Common myeloid progenitor, CD34-positive (primary cell): ENCODE data around the gene CLEC9A.

Experiments
- CTCF ChIA-PET: fragments of 350-600 bp; sonication (Branson Sonifier 250); formaldehyde crosslinking; loops from one replicate; lab custom pipeline; 2021; ENCODE audit warnings: antibody characterized with exemption; lab: Charles Lee
- POLR2A ChIA-PET: fragments of 350-600 bp; sonication (Branson Sonifier 250); formaldehyde crosslinking; loops from one replicate; lab custom pipeline; 2021; ENCODE audit warnings: antibody characterized with exemption; lab: Charles Lee
- DNase-seq, 3 donors: peaks; one replicate each; pipeline versions ENCODE4 v3.0.0 to v3.0.0-alpha.2; 2013
- H3K27ac ChIP-seq, 2 experiments: 1 replicate in 1 of 2; 2 replicates in 1 of 2; pipeline ENCODE4 v1.7.0; 2013; ENCODE audit warnings: inconsistent platforms in 2 of 2, low read length in 2 of 2, mild to moderate bottlenecking in 2 of 2, low read depth in 1 of 2, moderate library complexity in 1 of 2; ENCODE audit not compliant: severe bottlenecking in 2 of 2, insufficient read depth in 1 of 2, poor library complexity in 1 of 2
- H3K27me3 ChIP-seq, 5 experiments: replicated peaks in 2 of 5; 1 replicate in 3 of 5; 2 replicates in 2 of 5; pipeline versions ENCODE4 v1.6.1 to v1.7.0; 2013; ENCODE audit warnings: low read length in 4 of 5, mild to moderate bottlenecking in 2 of 5, moderate library complexity in 2 of 5, inconsistent platforms in 1 of 5; ENCODE audit not compliant: insufficient read depth in 5 of 5, control insufficient read depth in 4 of 5
- H3K36me3 ChIP-seq, 4 experiments: 1 replicate in 2 of 4; 2 replicates in 2 of 4; pipeline versions ENCODE4 v1.6.1 to v1.7.0; 2013; ENCODE audit warnings: low read length in 3 of 4, control low read depth in 1 of 4, mild to moderate bottlenecking in 1 of 4; ENCODE audit not compliant: control insufficient read depth in 4 of 4, insufficient read depth in 4 of 4
- H3K4me1 ChIP-seq, 4 experiments: 1 replicate in 3 of 4; 2 replicates in 1 of 4; pipeline versions ENCODE4 v1.6.1 to v1.7.1; 2013; ENCODE audit warnings: low read length in 3 of 4, mild to moderate bottlenecking in 3 of 4, control low read depth in 1 of 4, inconsistent platforms in 1 of 4, moderate library complexity in 1 of 4; ENCODE audit not compliant: control insufficient read depth in 4 of 4, insufficient read depth in 4 of 4; ENCODE audit errors: control extremely low read depth in 1 of 4
- H3K4me3 ChIP-seq, 7 experiments: 1 replicate in 4 of 7; 2 replicates in 3 of 7; pipeline versions ENCODE4 v1.5.1 to v1.7.0; 2013; ENCODE audit warnings: mild to moderate bottlenecking in 7 of 7, low read length in 6 of 7, moderate library complexity in 6 of 7, inconsistent platforms in 2 of 7, low read depth in 2 of 7, control low read depth in 1 of 7; ENCODE audit not compliant: insufficient read depth in 4 of 7, control insufficient read depth in 1 of 7; ENCODE audit errors: extremely low read depth in 1 of 7
- H3K9me3 ChIP-seq, 5 experiments: 1 replicate in 4 of 5; 2 replicates in 1 of 5; pipeline versions ENCODE4 v1.6.1 to v1.7.1; 2013; ENCODE audit warnings: low read length in 4 of 5, mild to moderate bottlenecking in 2 of 5, inconsistent platforms in 1 of 5, low read depth in 1 of 5, moderate library complexity in 1 of 5; ENCODE audit not compliant: control insufficient read depth in 4 of 5, insufficient read depth in 2 of 5; ENCODE audit errors: control extremely low read depth in 1 of 5
- WGBS: methylation state at CpG from one replicate; pipeline ENCODE4 v1.1.5; 2013; ENCODE audit not compliant: insufficient coverage; 5-methylcytosine and 5-hydroxymethylcytosine counted together

Gene CLEC9A

DNA sequence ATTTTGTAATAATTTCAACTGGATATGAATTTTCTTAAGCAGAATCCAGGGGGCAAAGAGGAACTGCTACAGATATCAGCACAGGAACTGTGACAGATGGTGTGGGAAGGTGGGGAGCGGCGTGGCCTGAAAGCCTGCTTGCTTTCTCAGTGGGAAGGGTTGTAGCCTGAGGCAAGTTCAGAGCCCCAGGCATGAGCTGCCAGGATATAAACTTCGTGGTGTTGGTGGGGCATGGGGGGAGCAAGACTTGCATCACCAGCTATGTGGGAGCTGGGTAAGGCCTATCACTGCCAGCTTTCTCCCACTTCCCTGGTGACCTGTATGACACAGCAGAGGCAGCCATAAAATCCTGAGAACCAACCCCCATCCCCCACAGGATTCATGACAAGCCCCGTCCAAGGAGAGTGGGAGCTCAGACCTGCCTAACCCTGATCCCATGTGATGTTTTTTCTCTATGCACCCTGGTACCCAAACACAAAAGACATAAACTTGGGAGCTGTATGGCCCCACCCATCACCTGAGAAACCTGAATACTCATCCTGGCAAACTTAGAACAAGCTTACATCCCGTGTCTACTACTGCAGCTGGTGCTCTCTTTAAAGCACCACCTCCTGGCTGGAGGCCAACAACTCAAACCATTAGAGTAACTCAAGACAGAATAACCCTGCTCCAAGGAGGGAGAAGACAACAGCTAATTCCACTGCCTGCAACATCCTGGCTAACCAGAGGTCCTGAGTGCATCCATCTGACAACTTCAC is 51.8 kb downstream of the CLEC9A start:
- Histone ChIP-seq H3K9me3 (peaks cover 0 to 9% (median 4%) of the 10 kb centered on the region in 5 experiments), H3K27me3 (no peaks in the 10 kb centered on the region), H3K4me1 (peaks cover 0 to 15% (median 12%) of the 10 kb centered on the region in 4 experiments), H3K27ac (peak overlapping the region in 1 of 2 experiments; percentile 22), H3K36me3 (no peaks in the 10 kb centered on the region), H3K4me3 (no peak overlapping the region)
- peak in 2 of 3 donors; percentile 71 to 78 for DNase-seq
- POLR2A ChIA-PET = interaction anchor here (0.6 kb wide), 1 partner anchor 18 kb away, joined by 9 read pairs; no protein-coding TSS in a partner anchor
- CTCF ChIA-PET = interaction anchor here (0.8 to 2.4 kb wide), 4 partner anchors 9 to 48 kb away, joined by 3 to 14 read pairs (median 4); no protein-coding TSS in a partner anchor
- 14% methylated on average over 5 of the region's 5 CpGs for WGBS

GRCh38 chr12:10084733-10085132 is 54.3 kb downstream of the CLEC9A start:
- CTCF ChIA-PET = interaction anchor here (0.7 to 2.0 kb wide), 3 partner anchors 16 to 114 kb away, joined by 3 to 5 read pairs (median 3); no protein-coding TSS in a partner anchor
- Histone ChIP-seq H3K4me1 (peaks cover 0 to 15% (median 12%) of the 10 kb centered on the region in 4 experiments), H3K27ac (no peak overlapping the region), H3K27me3 (no peaks in the 10 kb centered on the region), H3K9me3 (peaks cover 0 to 9% (median 4%) of the 10 kb centered on the region in 5 experiments), H3K36me3 (no peaks in the 10 kb centered on the region), H3K4me3 (no peak overlapping the region)
- DNase-seq = no peak
- POLR2A ChIA-PET = no interaction called here
- WGBS = no CpG with 5 or more reads among the region's 6 CpGs

DNA sequence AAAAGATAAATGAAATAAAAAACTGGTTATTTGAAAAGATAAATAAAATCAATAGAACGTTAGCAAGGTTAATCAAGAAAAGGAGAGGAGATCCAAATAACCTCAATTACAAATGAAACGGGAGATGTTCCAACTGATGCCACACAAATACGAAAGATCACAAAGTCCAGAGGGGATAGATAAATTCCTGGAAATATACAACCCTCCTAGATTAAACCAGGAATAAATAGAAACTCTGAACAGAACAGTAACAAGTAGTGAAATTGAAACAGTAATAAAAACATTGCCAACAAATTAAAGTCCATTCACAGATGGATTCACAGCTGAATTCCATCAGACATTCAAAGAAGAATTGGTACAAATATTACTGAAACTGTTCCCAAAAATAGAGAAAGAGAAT is 55.9 kb downstream of the CLEC9A start:
- ChIA-PET CTCF (no interaction called here), POLR2A (interaction anchor here (0.7 kb wide), 1 partner anchor 324 kb away, joined by 3 read pairs; no protein-coding TSS in a partner anchor)
- no peak for DNase-seq
- Histone ChIP-seq H3K4me1 (peaks cover 0 to 15% (median 12%) of the 10 kb centered on the region in 4 experiments), H3K27ac (no peak overlapping the region), H3K4me3 (no peak overlapping the region), H3K27me3 (no peaks in the 10 kb centered on the region), H3K36me3 (no peaks in the 10 kb centered on the region), H3K9me3 (peaks cover 0 to 9% (median 3%) of the 10 kb centered on the region in 5 experiments)
- no CpG with 5 or more reads among the region's 3 CpGs for WGBS

DNA sequence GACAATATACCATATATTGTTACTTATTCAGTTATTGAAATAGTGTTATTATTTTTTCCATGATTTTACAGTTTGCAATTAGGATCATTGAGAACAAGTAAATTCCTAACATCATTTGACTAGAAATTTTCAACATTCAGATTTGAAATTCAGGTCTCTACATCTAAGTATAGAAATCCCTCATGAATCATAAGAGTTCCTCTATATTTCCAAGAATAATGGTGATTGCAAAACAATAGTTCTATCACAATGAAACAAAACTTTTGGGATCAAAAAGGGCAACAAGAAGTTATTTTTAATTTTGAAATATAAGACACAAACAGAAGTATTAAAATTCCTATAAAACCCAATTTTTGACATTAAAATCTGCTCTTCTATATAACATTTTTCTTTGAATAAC is 57.5 kb downstream of the CLEC9A start:
- no peak overlapping the region for H3K27ac ChIP-seq
- H3K27me3 ChIP-seq = no peaks in the 10 kb centered on the region
- H3K4me3 ChIP-seq = no peak overlapping the region
- POLR2A ChIA-PET = no interaction called here
- no peaks in the 10 kb centered on the region for H3K4me1 ChIP-seq
- no peaks in the 10 kb centered on the region for H3K36me3 ChIP-seq
- peaks cover 0 to 9% (median 3%) of the 10 kb centered on the region in 5 experiments for H3K9me3 ChIP-seq
- no peak for DNase-seq
- CTCF ChIA-PET = no interaction called here

DNA sequence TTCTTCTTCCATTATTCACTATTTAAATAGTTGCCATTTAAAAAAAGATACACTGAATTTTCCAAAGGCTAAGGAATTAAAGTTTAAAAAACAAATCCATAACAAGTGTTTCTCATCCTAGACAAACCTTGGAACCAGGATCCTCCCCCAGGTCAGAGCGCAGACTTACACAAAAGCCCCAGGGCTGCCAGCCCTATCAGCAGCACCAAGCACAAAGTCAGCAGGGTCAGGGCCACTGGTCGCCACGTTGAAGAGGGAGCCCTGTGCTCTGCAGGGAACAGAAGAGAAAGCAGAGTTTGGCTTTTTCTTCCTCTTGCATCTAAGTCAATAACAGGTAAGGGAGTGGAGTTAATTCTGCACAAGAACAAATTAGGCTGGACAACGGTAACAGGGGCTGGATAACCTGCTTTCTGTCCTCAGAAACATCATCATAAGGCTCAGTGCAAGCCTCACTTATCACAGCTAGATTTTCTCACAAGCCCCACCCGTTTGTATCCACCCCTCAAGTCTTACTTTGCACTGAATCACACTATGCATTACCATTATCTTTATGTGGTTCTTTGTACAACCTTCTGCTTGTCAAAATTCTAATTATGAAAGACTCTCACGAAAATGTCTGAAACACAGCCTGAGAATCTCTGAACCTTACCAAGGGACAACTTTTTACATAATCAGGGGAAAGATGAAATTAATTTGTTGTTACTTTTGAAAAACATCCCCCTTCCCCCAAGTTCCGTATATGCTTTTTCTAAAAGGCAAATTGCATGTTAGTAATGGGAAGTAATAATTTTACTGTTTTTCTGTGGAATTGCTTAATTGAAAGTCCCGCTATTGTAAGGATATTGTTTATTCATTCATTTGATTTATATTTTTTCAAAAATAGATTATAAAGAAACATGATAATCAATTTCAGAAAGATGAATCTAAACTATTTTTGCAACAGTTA is 58.7 kb downstream of the CLEC9A start:
- WGBS = 98% methylated on average over 4 of the region's 8 CpGs
- POLR2A ChIA-PET = no interaction called here

DNA sequence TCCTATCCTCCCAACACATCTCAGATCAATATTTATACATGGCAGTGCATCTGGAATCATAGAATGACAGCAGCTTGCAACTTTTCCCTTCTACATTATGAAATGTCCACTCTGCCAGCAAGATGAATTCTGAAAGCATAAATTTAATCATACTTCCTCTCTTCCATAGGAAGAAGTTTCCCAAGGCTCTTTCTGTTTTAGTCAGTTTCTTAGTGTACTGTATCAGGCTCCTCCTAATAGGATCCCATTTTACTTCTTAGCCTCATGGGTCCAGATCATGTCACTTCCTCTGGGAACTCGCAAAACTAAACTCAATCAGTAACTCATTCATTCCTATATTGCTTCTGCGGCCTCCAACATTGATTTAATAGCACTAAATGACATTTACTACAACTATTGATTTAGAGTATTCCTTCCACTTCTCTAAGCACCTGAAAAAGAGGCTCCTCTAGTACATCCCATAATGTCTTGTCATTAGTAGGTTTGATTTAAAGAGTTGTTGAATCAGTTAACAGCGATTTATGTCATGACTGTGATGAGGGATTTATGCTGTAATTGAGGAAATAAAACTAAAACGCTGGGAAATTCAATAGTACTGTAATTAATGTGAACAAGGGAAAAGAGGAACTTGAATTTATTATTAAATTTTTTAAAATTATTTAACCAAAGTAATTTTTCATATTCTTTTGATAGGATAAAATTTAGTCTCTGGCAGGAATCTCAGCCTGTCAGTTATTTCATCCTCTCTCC is 64.3 kb downstream of the CLEC9A start:
- peak in 1 of 3 donors; percentile 24 for DNase-seq
- ChIA-PET CTCF (no interaction called here), POLR2A (no interaction called here)
- no peak overlapping the region for H3K27ac ChIP-seq
- H3K4me1 ChIP-seq = peaks cover 0 to 2% (median 0%) of the 10 kb centered on the region in 4 experiments
- no peak overlapping the region for H3K4me3 ChIP-seq
- no peaks in the 10 kb centered on the region for H3K27me3 ChIP-seq
- 33% methylated on average over 1 of the region's 4 CpGs for WGBS
- no peaks in the 10 kb centered on the region for H3K9me3 ChIP-seq
- no peaks in the 10 kb centered on the region for H3K36me3 ChIP-seq

More for the DNA sequence above, 58.7 kb downstream of the CLEC9A start:
- H3K9me3 ChIP-seq = peaks cover 0 to 6% (median 0%) of the 10 kb centered on the region in 5 experiments
- no peaks in the 10 kb centered on the region for H3K4me1 ChIP-seq
- no peak overlapping the region for H3K27ac ChIP-seq
- CTCF ChIA-PET = no interaction called here
- DNase-seq = no peak
- no peak overlapping the region for H3K4me3 ChIP-seq
- H3K27me3 ChIP-seq = no peaks in the 10 kb centered on the region
- no peaks in the 10 kb centered on the region for H3K36me3 ChIP-seq
